AG04450 (cell line): ENCODE data around the gene HPCAL1. TPM values are rescaled to one million over a fixed set of nuclear protein-coding genes. Genes with fewer than 3 reads are reported as not detected.

Source experiments
- CTCF ChIA-PET: fragments of 300-600, 350-600 bp; formaldehyde crosslinking; extraction: SDS; loops from one replicate; lab custom pipeline; 2022; ENCODE audit warnings: antibody characterized with exemption, inconsistent platforms; lab: Charles Lee
- POLR2A ChIA-PET: fragments of 350-600 bp; formaldehyde crosslinking; extraction: SDS; loops from one replicate; lab custom pipeline; 2021; ENCODE audit warnings: antibody characterized with exemption, inconsistent platforms; lab: Yijun Ruan, JAX
- DNase-seq: peaks from one replicate; pipeline ENCODE4 v3.0.0-alpha.2; 2011; ENCODE audit warnings: low read depth, low spot score
- H3K27ac ChIP-seq: one replicate; pipeline ENCODE4 v1.5.1; 2012; ENCODE audit warnings: low read depth, low read length, control low read depth
- H3K27me3 ChIP-seq: one replicate; pipeline ENCODE4 v1.6.0; 2012; ENCODE audit warnings: low read length; ENCODE audit not compliant: control insufficient read depth, insufficient read depth
- H3K4me3 ChIP-seq: 2 replicates; pipeline ENCODE4 v1.5.1; 2011; ENCODE audit warnings: mild to moderate bottlenecking, low read depth, low read length, control low read depth
- H3K9me3 ChIP-seq: 2 replicates; pipeline ENCODE4 v1.5.1; 2012; ENCODE audit warnings: low read length; ENCODE audit not compliant: control insufficient read depth, insufficient read depth
- CTCF ChIP-seq: IDR thresholded peaks from 2 replicates; pipeline ENCODE4 v1.5.1; 2011; ENCODE audit warnings: low read depth, low read length, control low read depth, inconsistent platforms
- polyA plus RNA-seq: library from polyadenylated mRNA; depleted of rRNA; stranded (reverse); fragments of >200 nt; gene quantifications from 2 replicates; pipeline ENCODE4 v1.2.3, GENCODE V29; 2011

HPCAL1 gene
- polyA plus RNA-seq, 1 experiment: 14.4 TPM

- ChIA-PET CTCF (no interaction called here), POLR2A (no interaction called here)
- TF ChIP-seq CTCF: no peak
- peaks cover 8% of the 10 kb centered on the region for H3K9me3 ChIP-seq
- H3K27me3 ChIP-seq: no peaks in the 10 kb centered on the region
- DNase-seq: no peak
- no peak overlapping the region for H3K27ac ChIP-seq
- H3K4me3 ChIP-seq: no peak overlapping the region
Measured at GRCh38 chr2:10338270-10339188, 35.8 kb downstream of the HPCAL1 start.

- H3K9me3 ChIP-seq: peaks cover 6% of the 10 kb centered on the region
- H3K27ac ChIP-seq: no peak overlapping the region
- no peak for TF ChIP-seq CTCF
- no peaks in the 10 kb centered on the region for H3K27me3 ChIP-seq
- POLR2A ChIA-PET: no interaction called here
- CTCF ChIA-PET: no interaction called here
- DNase-seq: no peak
- H3K4me3 ChIP-seq: no peak overlapping the region
Measured at GRCh38 chr2:10339647-10340592, 37.2 kb downstream of the HPCAL1 start.

- ChIA-PET CTCF (no interaction called here), POLR2A (no interaction called here)
- no peaks in the 10 kb centered on the region for H3K9me3 ChIP-seq
- TF ChIP-seq CTCF: no peak
- no peak overlapping the region for H3K4me3 ChIP-seq
- no peak for DNase-seq
- no peaks in the 10 kb centered on the region for H3K27me3 ChIP-seq
- no peak overlapping the region for H3K27ac ChIP-seq
Measured at GRCh38 chr2:10340593-10340975, 37.9 kb downstream of the HPCAL1 start.

GRCh38 chr2:10341193-10341592 lies 38.5 kb downstream of the HPCAL1 start:
- no peak for TF ChIP-seq CTCF
- Histone ChIP-seq H3K9me3 (no peaks in the 10 kb centered on the region), H3K27me3 (no peaks in the 10 kb centered on the region), H3K27ac (no peak overlapping the region), H3K4me3 (no peak overlapping the region)
- ChIA-PET CTCF (no interaction called here), POLR2A (no interaction called here)
- DNase-seq: no peak
